ENCODE measurements around the gene FOXP1.

The FOXP1 gene

GRCh38 chr3:71308836-71309235 is 274.7 kb downstream of the FOXP1 start:
- no CpG with 5 or more reads among the region's 4 CpGs for WGBS (ENCODE audit: extremely low coverage, insufficient coverage, insufficient read length)
- H4K91ac ChIP-seq (ENCODE audit: low read depth, low read length): no peak overlapping the region

GRCh38 chr3:71307991-71308697 is 275.4 kb downstream of the FOXP1 start:
- no peak overlapping the region for H2AK5ac ChIP-seq (ENCODE audit: low read length)
- peak in 1 of 2 donors; percentile 42 for DNase-seq
- H4K8ac ChIP-seq (ENCODE audit: low read depth, low read length): no peak overlapping the region
- peaks cover 2 to 6% of the 10 kb centered on the region in 2 experiments for H3K4me1 ChIP-seq (ENCODE audit: control insufficient read depth in 1 of 2, insufficient read depth in 2 of 2, low read length in 2 of 2)
- H3K79me1 ChIP-seq (ENCODE audit: low read length): no peaks in the 10 kb centered on the region
- no peak overlapping the region for H4K91ac ChIP-seq (ENCODE audit: low read depth, low read length)
- H3K9me3 ChIP-seq (ENCODE audit: insufficient read depth, low read depth, low read length): no peaks in the 10 kb centered on the region
- no CpG with 5 or more reads among the region's 17 CpGs for WGBS (ENCODE audit: extremely low coverage, insufficient coverage, insufficient read length)
- H3K4ac ChIP-seq (ENCODE audit: low read depth, low read length): no peak overlapping the region
- H3K23ac ChIP-seq (ENCODE audit: low read length): no peak overlapping the region
- H3K14ac ChIP-seq (ENCODE audit: low read length): no peak overlapping the region
- no peak overlapping the region for H3K9ac ChIP-seq (ENCODE audit: low read length)
- H3K4me3 ChIP-seq (ENCODE audit: low read depth, low read length): no peak overlapping the region
- no peak overlapping the region for H2BK12ac ChIP-seq (ENCODE audit: low read length)
- H3K4me2 ChIP-seq (ENCODE audit: low read length): no peak overlapping the region
- H3K27ac ChIP-seq (ENCODE audit: low read depth, low read length): no peak overlapping the region
- H3K18ac ChIP-seq (ENCODE audit: low read length): no peak overlapping the region
- no peak overlapping the region for H2AFZ ChIP-seq (ENCODE audit: insufficient read depth, low read length, poor library complexity)
- H4K12ac ChIP-seq (ENCODE audit: low read depth, low read length): no peak overlapping the region
- no peaks in the 10 kb centered on the region for H3K27me3 ChIP-seq (ENCODE audit: insufficient read depth, low read length)
- H3K79me2 ChIP-seq (ENCODE audit: control insufficient read depth, insufficient read depth, low read length, poor library complexity): no peaks in the 10 kb centered on the region
- no peaks in the 10 kb centered on the region for H3K36me3 ChIP-seq (ENCODE audit: control insufficient read depth in 1 of 2, insufficient read depth in 2 of 2, low read length in 2 of 2)
- no peak overlapping the region for H2BK120ac ChIP-seq (ENCODE audit: insufficient read depth, low read length, poor library complexity)
- H2BK5ac ChIP-seq (ENCODE audit: low read depth, low read length, poor library complexity): no peak overlapping the region

More at GRCh38 chr3:71308836-71309235, 274.7 kb downstream of the FOXP1 start:
- no peak overlapping the region for H2BK5ac ChIP-seq (ENCODE audit: low read depth, low read length, poor library complexity)
- H3K9me3 ChIP-seq (ENCODE audit: insufficient read depth, low read depth, low read length): no peaks in the 10 kb centered on the region
- no peaks in the 10 kb centered on the region for H3K27me3 ChIP-seq (ENCODE audit: insufficient read depth, low read length)
- DNase-seq: no peak
- no peak overlapping the region for H2AFZ ChIP-seq (ENCODE audit: insufficient read depth, low read length, poor library complexity)
- no peak overlapping the region for H4K8ac ChIP-seq (ENCODE audit: low read depth, low read length)
- no peak overlapping the region for H2BK120ac ChIP-seq (ENCODE audit: insufficient read depth, low read length, poor library complexity)
- H3K27ac ChIP-seq (ENCODE audit: low read depth, low read length): no peak overlapping the region
- H3K14ac ChIP-seq (ENCODE audit: low read length): no peak overlapping the region
- H3K4ac ChIP-seq (ENCODE audit: low read depth, low read length): no peak overlapping the region
- H3K23ac ChIP-seq (ENCODE audit: low read length): no peak overlapping the region
- H3K36me3 ChIP-seq (ENCODE audit: control insufficient read depth in 1 of 2, insufficient read depth in 2 of 2, low read length in 2 of 2): no peaks in the 10 kb centered on the region
- H3K18ac ChIP-seq (ENCODE audit: low read length): no peak overlapping the region
- no peaks in the 10 kb centered on the region for H3K79me2 ChIP-seq (ENCODE audit: control insufficient read depth, insufficient read depth, low read length, poor library complexity)
- H3K4me3 ChIP-seq (ENCODE audit: low read depth, low read length): no peak overlapping the region
- no peak overlapping the region for H3K4me2 ChIP-seq (ENCODE audit: low read length)
- no peaks in the 10 kb centered on the region for H3K79me1 ChIP-seq (ENCODE audit: low read length)
- no peak overlapping the region for H2BK12ac ChIP-seq (ENCODE audit: low read length)
- H4K12ac ChIP-seq (ENCODE audit: low read depth, low read length): no peak overlapping the region
- H3K4me1 ChIP-seq (ENCODE audit: control insufficient read depth in 1 of 2, insufficient read depth in 2 of 2, low read length in 2 of 2): peaks cover 2 to 6% of the 10 kb centered on the region in 2 experiments
- no peak overlapping the region for H2AK5ac ChIP-seq (ENCODE audit: low read length)
- H3K9ac ChIP-seq (ENCODE audit: low read length): no peak overlapping the region

GRCh38 chr3:71305231-71306206 is 278.0 kb downstream of the FOXP1 start:
- no peak overlapping the region for H2BK5ac ChIP-seq (ENCODE audit: low read depth, low read length, poor library complexity)
- no peak for DNase-seq
- H3K4me3 ChIP-seq (ENCODE audit: low read depth, low read length): no peak overlapping the region
- H3K27ac ChIP-seq (ENCODE audit: low read depth, low read length): no peak overlapping the region
- H2AK5ac ChIP-seq (ENCODE audit: low read length): no peak overlapping the region
- no peak overlapping the region for H3K4ac ChIP-seq (ENCODE audit: low read depth, low read length)
- no peaks in the 10 kb centered on the region for H3K79me2 ChIP-seq (ENCODE audit: control insufficient read depth, insufficient read depth, low read length, poor library complexity)
- H3K14ac ChIP-seq (ENCODE audit: low read length): no peak overlapping the region
- H3K79me1 ChIP-seq (ENCODE audit: low read length): no peaks in the 10 kb centered on the region
- H3K4me2 ChIP-seq (ENCODE audit: low read length): peak overlapping the region; percentile 61
- H4K12ac ChIP-seq (ENCODE audit: low read depth, low read length): no peak overlapping the region
- peaks cover 2 to 4% of the 10 kb centered on the region in 2 experiments for H3K4me1 ChIP-seq (ENCODE audit: control insufficient read depth in 1 of 2, insufficient read depth in 2 of 2, low read length in 2 of 2)
- H3K23ac ChIP-seq (ENCODE audit: low read length): no peak overlapping the region
- H3K9ac ChIP-seq (ENCODE audit: low read length): no peak overlapping the region
- H2BK120ac ChIP-seq (ENCODE audit: insufficient read depth, low read length, poor library complexity): no peak overlapping the region
- no peaks in the 10 kb centered on the region for H3K27me3 ChIP-seq (ENCODE audit: insufficient read depth, low read length)
- no CpG with 5 or more reads among the region's 21 CpGs for WGBS (ENCODE audit: extremely low coverage, insufficient coverage, insufficient read length)
- no peaks in the 10 kb centered on the region for H3K36me3 ChIP-seq (ENCODE audit: control insufficient read depth in 1 of 2, insufficient read depth in 2 of 2, low read length in 2 of 2)
- no peak overlapping the region for H2AFZ ChIP-seq (ENCODE audit: insufficient read depth, low read length, poor library complexity)
- no peak overlapping the region for H3K18ac ChIP-seq (ENCODE audit: low read length)
- H3K9me3 ChIP-seq (ENCODE audit: insufficient read depth, low read depth, low read length): no peaks in the 10 kb centered on the region
- no peak overlapping the region for H4K8ac ChIP-seq (ENCODE audit: low read depth, low read length)
- no peak overlapping the region for H2BK12ac ChIP-seq (ENCODE audit: low read length)
- H4K91ac ChIP-seq (ENCODE audit: low read depth, low read length): no peak overlapping the region

GRCh38 chr3:71304684-71305083 is 278.8 kb downstream of the FOXP1 start:
- Histone ChIP-seq H2BK120ac (ENCODE audit: insufficient read depth, low read length, poor library complexity) (no peak overlapping the region), H2AFZ (ENCODE audit: insufficient read depth, low read length, poor library complexity) (no peak overlapping the region), H3K79me1 (ENCODE audit: low read length) (no peaks in the 10 kb centered on the region), H3K27ac (ENCODE audit: low read depth, low read length) (no peak overlapping the region), H3K14ac (ENCODE audit: low read length) (no peak overlapping the region), H3K4me1 (ENCODE audit: control insufficient read depth in 1 of 2, insufficient read depth in 2 of 2, low read length in 2 of 2) (peaks cover 0 to 3% of the 10 kb centered on the region in 2 experiments), H3K23ac (ENCODE audit: low read length) (no peak overlapping the region), H2BK12ac (ENCODE audit: low read length) (no peak overlapping the region), H2BK5ac (ENCODE audit: low read depth, low read length, poor library complexity) (no peak overlapping the region), H2AK5ac (ENCODE audit: low read length) (no peak overlapping the region), H3K18ac (ENCODE audit: low read length) (no peak overlapping the region), H3K36me3 (ENCODE audit: control insufficient read depth in 1 of 2, insufficient read depth in 2 of 2, low read length in 2 of 2) (no peaks in the 10 kb centered on the region), H3K9ac (ENCODE audit: low read length) (no peak overlapping the region), H3K4me2 (ENCODE audit: low read length) (peak overlapping the region; percentile 31), H4K8ac (ENCODE audit: low read depth, low read length) (no peak overlapping the region), H4K12ac (ENCODE audit: low read depth, low read length) (no peak overlapping the region), H3K9me3 (ENCODE audit: insufficient read depth, low read depth, low read length) (no peaks in the 10 kb centered on the region), H3K4me3 (ENCODE audit: low read depth, low read length) (no peak overlapping the region), H3K79me2 (ENCODE audit: control insufficient read depth, insufficient read depth, low read length, poor library complexity) (no peaks in the 10 kb centered on the region), H3K4ac (ENCODE audit: low read depth, low read length) (no peak overlapping the region), H4K91ac (ENCODE audit: low read depth, low read length) (no peak overlapping the region), H3K27me3 (ENCODE audit: insufficient read depth, low read length) (no peaks in the 10 kb centered on the region)
- DNase-seq: no peak
- no CpG with 5 or more reads among the region's 3 CpGs for WGBS (ENCODE audit: extremely low coverage, insufficient coverage, insufficient read length)

All from trophoblast cell (in vitro differentiated cells and primary cell).